GM04504 (cell line): ENCODE data around the gene C1QTNF8.

Experiments
- DNase-seq: peaks from one replicate; pipeline ENCODE4 v3.0.0-alpha.2; 2012; ENCODE audit warnings: low read depth

C1QTNF8 gene

GRCh38 chr16:1109648-1110047 lies 13.6 kb upstream of the C1QTNF8 start:
- DNase-seq: no peak

- no peak for DNase-seq
Observed at GRCh38 chr16:1108299-1109252, 12.5 kb upstream of the C1QTNF8 start.

GRCh38 chr16:1107731-1108130 lies 11.7 kb upstream of the C1QTNF8 start:
- no peak for DNase-seq

- no peak for DNase-seq
Observed at GRCh38 chr16:1107141-1107540, 11.1 kb upstream of the C1QTNF8 start.

- DNase-seq: no peak
Observed at GRCh38 chr16:1106659-1107058, 10.6 kb upstream of the C1QTNF8 start.

GRCh38 chr16:1105888-1106620 lies 10.0 kb upstream of the C1QTNF8 start:
- DNase-seq: peak; percentile 16

- no peak for DNase-seq
Observed at GRCh38 chr16:1103636-1103980, 7.6 kb upstream of the C1QTNF8 start.

GRCh38 chr16:1102921-1103635 lies 7.0 kb upstream of the C1QTNF8 start:
- no peak for DNase-seq

GRCh38 chr16:1102333-1102700 lies 6.3 kb upstream of the C1QTNF8 start:
- DNase-seq: no peak

- no peak for DNase-seq
Observed at GRCh38 chr16:1101573-1102332, 5.7 kb upstream of the C1QTNF8 start.

GRCh38 chr16:1101133-1101532 lies 5.1 kb upstream of the C1QTNF8 start:
- DNase-seq: no peak

GRCh38 chr16:1100084-1100800 lies 4.2 kb upstream of the C1QTNF8 start:
- DNase-seq: no peak

GRCh38 chr16:1099189-1100083 lies 3.4 kb upstream of the C1QTNF8 start:
- no peak for DNase-seq

- DNase-seq: no peak
Observed at GRCh38 chr16:1098266-1098991, 2.4 kb upstream of the C1QTNF8 start.

GRCh38 chr16:1097800-1098199 lies 1.8 kb upstream of the C1QTNF8 start:
- no peak for DNase-seq

GRCh38 chr16:1097156-1097555 lies 1.1 kb upstream of the C1QTNF8 start:
- no peak for DNase-seq

- no peak for DNase-seq
Observed at GRCh38 chr16:1095450-1096168, 435 bp downstream of the C1QTNF8 start.

- DNase-seq: no peak
Observed at GRCh38 chr16:1094601-1095449, 1.2 kb downstream of the C1QTNF8 start.
